Placental pericyte (primary cell): ENCODE data around the gene GBA2. TPM values are rescaled to one million over a fixed set of nuclear protein-coding genes. Genes with fewer than 3 reads are reported as not detected.
A peak's percentile ranks its signal among the peaks of the same experiment; 100 is the strongest.

Experiments used
- small RNA-seq: library from RNA; depleted of rRNA; stranded (forward); fragments of <200 nt; gene quantifications from one replicate; pipeline ENCODE3, GENCODE V24; 2012; ENCODE audit warnings: low replicate concordance
- total RNA-seq: library from RNA; depleted of rRNA; stranded (reverse); fragments of >200 nt; gene quantifications from 2 replicates; pipeline ENCODE4 v1.2.3, GENCODE V29; 2012

GBA2 gene
- total RNA-seq = 41.9 and 42.0 TPM in 2 replicates

GRCh38 chr9:35748858-35749514 lies at the start of gene GBA2, which contains the start of gene RGP1:
Gene GBA2 (minus strand): TSS chr9:35749228. CDS start chr9:35748704, 524 bp downstream.
Gene RGP1 (plus strand): TSS chr9:35749287. CDS start chr9:35749756, 469 bp downstream.

DNA sequence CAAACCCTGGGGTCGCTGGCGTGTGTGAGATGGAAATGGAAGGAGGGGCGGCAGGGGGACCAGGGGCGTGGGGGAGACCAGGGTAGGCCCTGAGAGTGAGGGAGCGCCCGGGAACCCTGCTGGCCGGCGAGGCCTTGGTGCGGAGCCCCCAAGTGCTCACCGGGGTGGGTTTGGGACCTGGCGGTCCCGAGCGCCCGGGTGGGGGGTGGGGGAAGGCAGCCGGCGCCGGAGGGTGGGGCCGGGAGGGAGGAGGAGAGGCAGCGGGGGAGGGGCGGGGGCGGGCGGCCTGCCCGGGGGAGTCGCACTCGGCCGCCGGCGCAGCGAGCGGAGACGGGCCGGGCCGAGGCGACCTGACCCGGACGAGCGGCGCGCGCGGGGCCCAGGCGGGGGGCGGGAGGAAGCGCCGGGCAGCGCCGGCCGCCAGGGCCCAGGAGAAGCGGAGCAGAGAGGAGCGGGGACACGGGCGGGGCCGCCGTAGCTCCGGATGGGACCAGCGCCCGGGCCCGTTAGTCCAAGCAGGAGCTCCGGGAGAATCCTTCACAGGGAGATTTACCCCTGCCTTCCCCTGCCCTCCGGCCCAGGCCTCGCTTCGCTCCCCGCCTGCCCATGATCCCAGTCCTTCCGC lies 42.4 kb upstream of the GBA2 start, which contains the start of gene NPR2:
NPR2 (plus strand) TSS at position 295 of the 625 bp plus-strand sequence. CDS start 818 bp downstream, outside the sequence.

GRCh38 chr9:35754264-35754663 lies 5.2 kb upstream of the GBA2 start, which contains the start of gene MSMP:
Gene MSMP (minus strand): TSS chr9:35754276. CDS start chr9:35754129, 147 bp downstream.

GRCh38 chr9:35732185-35732799 lies 16.7 kb downstream of the GBA2 start, which contains the start of the genes CREB3 and TLN1:
Gene CREB3 (plus strand): TSS chr9:35732666. CDS start chr9:35732773, 107 bp downstream.
Gene TLN1 (minus strand): TSS chr9:35732195. CDS start chr9:35725694, 6,501 bp downstream.

DNA sequence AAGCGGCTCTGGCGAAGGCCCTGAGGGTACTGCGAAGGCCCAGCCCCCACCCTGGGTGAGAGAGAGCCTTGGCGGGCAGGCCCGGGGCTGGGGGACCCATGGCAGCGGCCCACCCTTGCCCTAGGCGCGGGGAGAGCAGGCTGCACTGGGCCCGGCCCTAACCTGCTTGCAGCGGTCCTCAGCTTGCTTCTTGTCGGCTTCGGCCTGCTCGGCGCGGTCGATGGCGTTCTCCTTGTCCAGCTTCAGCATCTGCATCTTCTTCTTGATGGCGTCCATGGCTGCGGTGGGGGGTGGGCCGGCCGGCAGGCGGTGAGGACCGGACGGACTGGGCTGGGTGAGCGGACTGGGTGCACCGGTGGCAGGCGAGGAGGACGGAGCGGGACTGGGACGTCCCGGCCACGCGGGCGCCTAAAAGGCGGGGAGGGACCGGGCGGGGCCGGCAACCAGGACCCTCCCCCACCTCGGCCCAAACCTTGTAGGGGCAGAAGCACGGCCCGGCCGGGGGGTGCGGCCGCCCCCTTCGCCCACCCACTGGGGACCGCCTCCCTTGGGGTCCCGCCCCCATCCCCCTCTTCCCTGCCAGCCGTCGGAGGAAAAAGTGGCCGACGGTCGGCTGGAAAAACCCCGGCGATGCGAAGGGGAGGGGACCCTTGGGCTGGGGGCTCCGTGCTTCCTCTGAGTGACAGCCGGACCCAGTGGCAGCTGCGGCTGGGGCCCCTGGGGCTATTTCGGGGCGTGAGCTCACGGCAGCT lies 59.3 kb downstream of the GBA2 start, which contains the start of gene TPM2:
TPM2 (minus strand) TSS at position 384 of the 752 bp plus-strand sequence; CDS start at position 276, 108 bp downstream.

Small RNA genes within 50 kb of the gene (small RNA-seq; reads per million reads assigned to genes)
- 0.68 reads per million, percentile 30 among the genes with 10 or more reads in this experiment for gene MIR6853

Other genes with a start within 250 kb of the GBA2 start
- 14.9 and 21.2 TPM in 2 replicates for gene TESK1, start 144.0 kb downstream of the GBA2 start, total RNA-seq
- gene CD72, start 130.8 kb downstream of the GBA2 start, total RNA-seq = 0.43 and 0.66 TPM in 2 replicates
- not detected in 2 replicates for gene SIT1, start 98.3 kb downstream of the GBA2 start, total RNA-seq
- 24,654 and 27,284 TPM in 2 replicates for gene RMRP, start 91.2 kb downstream of the GBA2 start, total RNA-seq
- gene CCDC107, start 90.9 kb downstream of the GBA2 start, total RNA-seq = 8.3 and 19.9 TPM in 2 replicates
- gene ARHGEF39, start 84.0 kb downstream of the GBA2 start, total RNA-seq = 0.44 and 6.3 TPM in 2 replicates
- gene CA9, start 75.3 kb downstream of the GBA2 start, total RNA-seq = not detected in 2 replicates
- 668 and 1,162 TPM in 2 replicates for gene TPM2, start 59.3 kb downstream of the GBA2 start, total RNA-seq
- gene TLN1, start 17.0 kb downstream of the GBA2 start, total RNA-seq = 382 and 598 TPM in 2 replicates
- 125 and 128 TPM in 2 replicates for gene CREB3, start 16.6 kb downstream of the GBA2 start, total RNA-seq
- 17.1 and 23.6 TPM in 2 replicates for gene RGP1, start 59 bp upstream of the GBA2 start, total RNA-seq
- not detected in 2 replicates for gene MSMP, start 5.0 kb upstream of the GBA2 start, total RNA-seq
- 14.0 and 22.3 TPM in 2 replicates for gene NPR2, start 42.4 kb upstream of the GBA2 start, total RNA-seq
- 0.66 and 1.0 TPM in 2 replicates for gene SPAG8, start 63.0 kb upstream of the GBA2 start, total RNA-seq
- 16.6 and 26.7 TPM in 2 replicates for gene HINT2, start 65.8 kb upstream of the GBA2 start, total RNA-seq
- not detected in 2 replicates for gene FAM221B, start 79.5 kb upstream of the GBA2 start, total RNA-seq
- gene TMEM8B, start 80.0 kb upstream of the GBA2 start, total RNA-seq = 0.86 and 2.6 TPM in 2 replicates
- not detected in 2 replicates for gene OR13J1, start 121.2 kb upstream of the GBA2 start, total RNA-seq
- 0.43 TPM in 1 of 2 replicates, not detected in the other for gene HRCT1, start 157.0 kb upstream of the GBA2 start, total RNA-seq
- gene SPAAR, start 160.3 kb upstream of the GBA2 start, total RNA-seq = not detected in 2 replicates
- gene OR2S2, start 208.9 kb upstream of the GBA2 start, total RNA-seq = 0.14 and 0.22 TPM in 2 replicates